Neural progenitor cell (in vitro differentiated cells): Measurements from ENCODE around the gene SPAG9. TPM values are rescaled to one million over a fixed set of nuclear protein-coding genes. Genes with fewer than 3 reads are reported as not detected.

ENCODE experiments used
- DNase-seq: peaks from one replicate; pipeline ENCODE4 v3.0.0-alpha.2; 2016; ENCODE audit warnings: low spot score
- H2AFZ ChIP-seq: fragments of 200-600 bp; sonication (generic); replicated peaks from 2 replicates; pipeline ENCODE4 v1.6.1; 2016; ENCODE audit warnings: antibody characterized with exemption
- H3F3A ChIP-seq: fragments of 200-600 bp; sonication (generic); 2 replicates; pipeline ENCODE4 v1.6.1; 2016; ENCODE audit warnings: antibody characterized with exemption, low read depth
- H3K27ac ChIP-seq: fragments of 200-600 bp; sonication (generic); 2 replicates; pipeline ENCODE4 v1.5.1; 2016; ENCODE audit warnings: mild to moderate bottlenecking
- H3K27me3 ChIP-seq: fragments of 200-600 bp; sonication (generic); 2 replicates; pipeline ENCODE4 v1.6.1; 2016; ENCODE audit warnings: mild to moderate bottlenecking, moderate library complexity
- H3K36me3 ChIP-seq: fragments of 200-600 bp; sonication (generic); 2 replicates; pipeline ENCODE4 v1.5.1; 2016
- H3K4me1 ChIP-seq: fragments of 200-600 bp; sonication (generic); 2 replicates; pipeline ENCODE4 v1.6.1; 2016; ENCODE audit warnings: mixed run types
- H3K4me2 ChIP-seq: fragments of 200-600 bp; sonication (generic); 2 replicates; pipeline ENCODE4 v1.6.1; 2016
- H3K4me3 ChIP-seq: fragments of 200-600 bp; sonication (generic); 2 replicates; pipeline ENCODE4 v1.5.1; 2016
- H3K79me2 ChIP-seq: fragments of 200-600 bp; sonication (generic); 2 replicates; pipeline ENCODE4 v1.6.1; 2016; ENCODE audit warnings: low read depth
- H3K9ac ChIP-seq: fragments of 200-600 bp; sonication (generic); 2 replicates; pipeline ENCODE4 v1.6.1; 2016
- H3K9me3 ChIP-seq: fragments of 200-600 bp; sonication (generic); 2 replicates; pipeline ENCODE4 v1.5.1; 2016; ENCODE audit warnings: low read depth
- H4K20me1 ChIP-seq: fragments of 200-600 bp; sonication (generic); 2 replicates; pipeline ENCODE4 v1.6.1; 2016; ENCODE audit warnings: low read depth
- H3K27ac Mint-ChIP-seq: 3 replicates; pipeline ENCODE4 v1.8.0; 2021; ENCODE audit warnings: mixed read lengths
- H3K27me3 Mint-ChIP-seq: 2 replicates; pipeline ENCODE4 v1.8.0; 2022; ENCODE audit warnings: low read depth, mild to moderate bottlenecking, inconsistent platforms, moderate library complexity, mixed read lengths; ENCODE audit not compliant: insufficient read depth
- H3K36me3 Mint-ChIP-seq: 3 replicates; pipeline ENCODE4 v1.8.0; 2021; ENCODE audit warnings: mixed read lengths
- H3K4me1 Mint-ChIP-seq: 3 replicates; pipeline ENCODE4 v1.8.0; 2021; ENCODE audit warnings: mixed read lengths
- H3K4me3 Mint-ChIP-seq: 3 replicates; pipeline ENCODE4 v1.8.0; 2021; ENCODE audit warnings: mild to moderate bottlenecking, moderate library complexity, mixed read lengths
- H3K9me3 Mint-ChIP-seq: 3 replicates; pipeline ENCODE4 v1.8.0; 2020; ENCODE audit warnings: mixed read lengths
- CTCF ChIP-seq: fragments of 200-600 bp; sonication (generic); IDR thresholded peaks from 2 replicates; pipeline ENCODE4 v1.5.1; 2017; ENCODE audit warnings: antibody characterized with exemption, mild to moderate bottlenecking
- EZH2 ChIP-seq: fragments of 200-600 bp; sonication (generic); IDR thresholded peaks from 2 replicates; pipeline ENCODE4 v1.6.1; 2017; ENCODE audit warnings: antibody characterized with exemption, mild to moderate bottlenecking, moderate library complexity
- EZH2phosphoT487 ChIP-seq: fragments of 200-600 bp; sonication (generic); IDR thresholded peaks from 2 replicates; pipeline ENCODE4 v1.6.1; 2017; ENCODE audit warnings: antibody characterized with exemption
- total RNA-seq: library from RNA; depleted of rRNA; stranded (reverse); fragments of >200 nt; gene quantifications from 2 replicates; pipeline ENCODE4 v1.2.3, GENCODE V29; 2015; ENCODE audit warnings: low replicate concordance

Gene SPAG9
- total RNA-seq, 1 donor from 2014 or later: 99.5 TPM

GRCh38 chr17:50949128-50949988 lies 171.3 kb downstream of the SPAG9 start:
- no peak overlapping the region for H3K27ac ChIP-seq
- H4K20me1 ChIP-seq: no peaks in the 10 kb centered on the region
- H2AFZ ChIP-seq: peak overlapping the region; percentile 63
- H3K27ac Mint-ChIP-seq: no peak overlapping the region
- no peak overlapping the region for H3K9ac ChIP-seq
- H3K27me3 Mint-ChIP-seq: peaks cover 15% of the 10 kb centered on the region
- no peak for TF ChIP-seq CTCF
- TF ChIP-seq EZH2: no peak
- TF ChIP-seq EZH2phosphoT487: no peak
- no peak overlapping the region for H3K4me3 ChIP-seq
- no peaks in the 10 kb centered on the region for H3K9me3 Mint-ChIP-seq
- H3K27me3 ChIP-seq: peaks cover 10% of the 10 kb centered on the region
- H3K4me1 ChIP-seq: peaks cover 32% of the 10 kb centered on the region
- H3K4me1 Mint-ChIP-seq: peaks cover 33% of the 10 kb centered on the region
- H3K79me2 ChIP-seq: no peaks in the 10 kb centered on the region
- H3F3A ChIP-seq: peaks cover 13% of the 10 kb centered on the region
- no peak overlapping the region for H3K4me2 ChIP-seq
- H3K36me3 ChIP-seq: no peaks in the 10 kb centered on the region
- DNase-seq: no peak
- H3K4me3 Mint-ChIP-seq: no peak overlapping the region
- H3K9me3 ChIP-seq: no peaks in the 10 kb centered on the region
- H3K36me3 Mint-ChIP-seq: no peaks in the 10 kb centered on the region

- H3K4me3 Mint-ChIP-seq: no peak overlapping the region
These were observed 172.0 kb downstream of the SPAG9 start for GRCh38 chr17:50948711-50949110.

GRCh38 chr17:50947782-50948543 lies 172.7 kb downstream of the SPAG9 start:
- Histone ChIP-seq H3K9me3 (no peaks in the 10 kb centered on the region), H3F3A (peaks cover 23% of the 10 kb centered on the region), H3K36me3 (no peaks in the 10 kb centered on the region), H3K27me3 (peaks cover 23% of the 10 kb centered on the region), H4K20me1 (no peaks in the 10 kb centered on the region), H3K27ac (no peak overlapping the region), H2AFZ (no peak overlapping the region), H3K9ac (no peak overlapping the region), H3K79me2 (no peaks in the 10 kb centered on the region), H3K4me3 (no peak overlapping the region), H3K4me2 (no peak overlapping the region), H3K4me1 (peaks cover 29% of the 10 kb centered on the region)
- Mint-ChIP-seq H3K36me3 (no peaks in the 10 kb centered on the region), H3K4me3 (no peak overlapping the region), H3K4me1 (peaks cover 38% of the 10 kb centered on the region), H3K9me3 (no peaks in the 10 kb centered on the region), H3K27ac (no peak overlapping the region), H3K27me3 (peaks cover 15% of the 10 kb centered on the region)
- DNase-seq: no peak
- TF ChIP-seq CTCF: no peak
- no peak for TF ChIP-seq EZH2
- TF ChIP-seq EZH2phosphoT487: no peak

More at GRCh38 chr17:50948711-50949110, 172.0 kb downstream of the SPAG9 start:
- H3K9me3 Mint-ChIP-seq: no peaks in the 10 kb centered on the region
- DNase-seq: no peak
- Histone ChIP-seq H2AFZ (peak overlapping the region; percentile 3), H3K4me3 (no peak overlapping the region), H3K9ac (no peak overlapping the region), H3K4me2 (no peak overlapping the region), H4K20me1 (no peaks in the 10 kb centered on the region), H3K36me3 (no peaks in the 10 kb centered on the region), H3K4me1 (peaks cover 32% of the 10 kb centered on the region), H3K27ac (no peak overlapping the region), H3K27me3 (peaks cover 16% of the 10 kb centered on the region), H3K9me3 (no peaks in the 10 kb centered on the region), H3K79me2 (no peaks in the 10 kb centered on the region), H3F3A (peaks cover 19% of the 10 kb centered on the region)
- TF ChIP-seq EZH2phosphoT487: no peak
- TF ChIP-seq EZH2: no peak
- no peak for TF ChIP-seq CTCF
- H3K27ac Mint-ChIP-seq: peak overlapping the region; percentile 63
- H3K36me3 Mint-ChIP-seq: no peaks in the 10 kb centered on the region
- peaks cover 17% of the 10 kb centered on the region for H3K27me3 Mint-ChIP-seq
- H3K4me1 Mint-ChIP-seq: peaks cover 33% of the 10 kb centered on the region
